ENCODE measurements around the gene RAB34. TPM values are rescaled to one million over a fixed set of nuclear protein-coding genes. Genes with fewer than 3 reads are reported as not detected.

Gene RAB34
- total RNA-seq, 1 experiment from 2014 or later: 1.2 TPM

GRCh38 chr17:28745786-28746411, 28.2 kb upstream of the RAB34 start:
- H3K4me1 ChIP-seq: peaks cover 40% of the 10 kb centered on the region
- intact Hi-C loops (cut with micrococcal nuclease; ENCODE audit: unreplicated experiment): no loop called here
- H3K27me3 ChIP-seq (replicated peaks; ENCODE audit: control insufficient read depth, insufficient read depth, low read length): no peaks in the 10 kb centered on the region
- H3K9me3 ChIP-seq: no peaks in the 10 kb centered on the region
- peak overlapping the region; percentile 68 for H3K4me3 ChIP-seq (ENCODE audit: low read depth, low read length)
- Mint-ChIP-seq H3K4me3 (ENCODE audit: unreplicated experiment) (peak overlapping the region; percentile 95), H3K4me1 (ENCODE audit: low read depth, unreplicated experiment) (peaks cover 12% of the 10 kb centered on the region), H3K27me3 (ENCODE audit: insufficient read depth, unreplicated experiment) (no peaks in the 10 kb centered on the region), H3K9me3 (ENCODE audit: unreplicated experiment) (no peaks in the 10 kb centered on the region), H3K27ac (ENCODE audit: unreplicated experiment) (peak overlapping the region; percentile 96), H3K36me3 (ENCODE audit: insufficient read depth, unreplicated experiment) (peaks cover 88% of the 10 kb centered on the region)
- no TSS peak for BruUV-seq (replicated peaks)
- TF ChIP-seq CTCF (IDR thresholded peaks at IDR 0.05; ENCODE audit: insufficient read depth in 1 of 2, low read depth in 1 of 2, low read length in 1 of 2, severe bottlenecking in 1 of 2, unreplicated experiment in 1 of 2): no peak
- ChIA-PET POLR2A (interaction anchor here (0.6 to 8.1 kb wide), 5 partner anchors 11 to 101 kb away, joined by 3 to 165 read pairs (median 5); partner anchors contain the start of genes BLTP2, NEK8, RPL23A and TLCD1), CTCF (interaction anchor here (0.7 to 9.5 kb wide), 5 partner anchors 18 to 204 kb away, joined by 3 to 324 read pairs (median 18); partner anchors contain the start of genes NEK8, PROCA1 and TLCD1)
- peaks cover 22% of the 10 kb centered on the region for H3K36me3 ChIP-seq (ENCODE audit: control insufficient read depth, insufficient read depth, low read length)
- DNase-seq: peak in 1 of 2 experiments; percentile 53

- H3K9me3 Mint-ChIP-seq (ENCODE audit: unreplicated experiment): no peaks in the 10 kb centered on the region
- ChIA-PET CTCF (interaction anchor here (0.7 to 9.5 kb wide), 4 partner anchors 18 to 205 kb away, joined by 3 to 324 read pairs (median 10); partner anchors contain the start of genes NEK8 and TLCD1), POLR2A (interaction anchor here (1.0 to 8.1 kb wide), 4 partner anchors 10 to 100 kb away, joined by 3 to 165 read pairs (median 28); partner anchors contain the start of genes BLTP2, NEK8, RPL23A and TLCD1)
- no peaks in the 10 kb centered on the region for H3K27me3 Mint-ChIP-seq (ENCODE audit: insufficient read depth, unreplicated experiment)
- intact Hi-C loops (cut with micrococcal nuclease; ENCODE audit: unreplicated experiment): loop anchor here (5.0 kb wide), 1 partner anchor 207 kb away; the partner anchor contains the start of gene PHF12
- peak overlapping the region; percentile 68 for H3K4me3 ChIP-seq (ENCODE audit: low read depth, low read length)
- H3K4me1 Mint-ChIP-seq (ENCODE audit: low read depth, unreplicated experiment): peaks cover 12% of the 10 kb centered on the region
- DNase-seq: peak; percentile 79 to 86
- no TSS peak for BruUV-seq (replicated peaks)
- no peaks in the 10 kb centered on the region for H3K27me3 ChIP-seq (replicated peaks; ENCODE audit: control insufficient read depth, insufficient read depth, low read length)
- no peaks in the 10 kb centered on the region for H3K9me3 ChIP-seq
- H3K27ac Mint-ChIP-seq (ENCODE audit: unreplicated experiment): peak overlapping the region; percentile 96
- peak in 1 of 2 experiments; percentile 1 for TF ChIP-seq CTCF (IDR thresholded peaks at IDR 0.05; ENCODE audit: insufficient read depth in 1 of 2, low read depth in 1 of 2, low read length in 1 of 2, severe bottlenecking in 1 of 2, unreplicated experiment in 1 of 2)
- H3K4me3 Mint-ChIP-seq (ENCODE audit: unreplicated experiment): peak overlapping the region; percentile 95
- peaks cover 80% of the 10 kb centered on the region for H3K36me3 Mint-ChIP-seq (ENCODE audit: insufficient read depth, unreplicated experiment)
- H3K4me1 ChIP-seq: peaks cover 40% of the 10 kb centered on the region
- peaks cover 18% of the 10 kb centered on the region for H3K36me3 ChIP-seq (ENCODE audit: control insufficient read depth, insufficient read depth, low read length)
Observed at GRCh38 chr17:28744972-28745785, 27.5 kb upstream of the RAB34 start.

Measured in Caco-2 (cell line).